ENCODE measurements around the gene RNF175. TPM values are rescaled to one million over a fixed set of nuclear protein-coding genes. Genes with fewer than 3 reads are reported as not detected.

Gene RNF175
- total RNA-seq, 1 donor from 2014 or later: 26.6 TPM

DNA sequence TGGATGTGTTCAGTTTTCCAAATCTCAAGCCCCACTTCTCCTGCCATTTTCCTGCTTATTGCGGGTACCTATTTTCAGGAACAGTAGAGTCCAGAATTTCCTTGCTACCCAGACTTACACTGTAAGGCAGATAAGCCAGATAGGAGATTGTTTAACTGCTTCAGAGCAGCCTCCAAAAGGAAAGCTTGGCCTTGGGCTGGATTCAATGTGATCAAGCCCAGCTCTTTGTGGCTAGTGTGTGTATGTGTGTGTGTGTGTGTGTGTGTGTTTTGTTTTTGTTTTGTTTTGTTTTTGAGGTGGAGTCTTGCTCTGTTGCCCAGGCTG lies 34.0 kb downstream of the RNF175 start:
- Mint-ChIP-seq H3K36me3 (ENCODE audit: low read depth) (peaks cover 15% of the 10 kb centered on the region), H3K4me3 (no peak overlapping the region), H3K27ac (ENCODE audit: unreplicated experiment) (no peak overlapping the region), H3K27me3 (ENCODE audit: low read depth) (no peaks in the 10 kb centered on the region), H3K9me3 (no peaks in the 10 kb centered on the region), H3K4me1 (peaks cover 11% of the 10 kb centered on the region)
- TF ChIP-seq, protein P1, sequence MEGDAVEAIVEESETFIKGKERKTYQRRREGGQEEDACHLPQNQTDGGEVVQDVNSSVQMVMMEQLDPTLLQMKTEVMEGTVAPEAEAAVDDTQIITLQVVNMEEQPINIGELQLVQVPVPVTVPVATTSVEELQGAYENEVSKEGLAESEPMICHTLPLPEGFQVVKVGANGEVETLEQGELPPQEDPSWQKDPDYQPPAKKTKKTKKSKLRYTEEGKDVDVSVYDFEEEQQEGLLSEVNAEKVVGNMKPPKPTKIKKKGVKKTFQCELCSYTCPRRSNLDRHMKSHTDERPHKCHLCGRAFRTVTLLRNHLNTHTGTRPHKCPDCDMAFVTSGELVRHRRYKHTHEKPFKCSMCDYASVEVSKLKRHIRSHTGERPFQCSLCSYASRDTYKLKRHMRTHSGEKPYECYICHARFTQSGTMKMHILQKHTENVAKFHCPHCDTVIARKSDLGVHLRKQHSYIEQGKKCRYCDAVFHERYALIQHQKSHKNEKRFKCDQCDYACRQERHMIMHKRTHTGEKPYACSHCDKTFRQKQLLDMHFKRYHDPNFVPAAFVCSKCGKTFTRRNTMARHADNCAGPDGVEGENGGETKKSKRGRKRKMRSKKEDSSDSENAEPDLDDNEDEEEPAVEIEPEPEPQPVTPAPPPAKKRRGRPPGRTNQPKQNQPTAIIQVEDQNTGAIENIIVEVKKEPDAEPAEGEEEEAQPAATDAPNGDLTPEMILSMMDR (conservative IDR thresholded peaks at IDR 0.05): no peak
- DNase-seq (ENCODE audit: low read depth, low spot score): no peak

DNA sequence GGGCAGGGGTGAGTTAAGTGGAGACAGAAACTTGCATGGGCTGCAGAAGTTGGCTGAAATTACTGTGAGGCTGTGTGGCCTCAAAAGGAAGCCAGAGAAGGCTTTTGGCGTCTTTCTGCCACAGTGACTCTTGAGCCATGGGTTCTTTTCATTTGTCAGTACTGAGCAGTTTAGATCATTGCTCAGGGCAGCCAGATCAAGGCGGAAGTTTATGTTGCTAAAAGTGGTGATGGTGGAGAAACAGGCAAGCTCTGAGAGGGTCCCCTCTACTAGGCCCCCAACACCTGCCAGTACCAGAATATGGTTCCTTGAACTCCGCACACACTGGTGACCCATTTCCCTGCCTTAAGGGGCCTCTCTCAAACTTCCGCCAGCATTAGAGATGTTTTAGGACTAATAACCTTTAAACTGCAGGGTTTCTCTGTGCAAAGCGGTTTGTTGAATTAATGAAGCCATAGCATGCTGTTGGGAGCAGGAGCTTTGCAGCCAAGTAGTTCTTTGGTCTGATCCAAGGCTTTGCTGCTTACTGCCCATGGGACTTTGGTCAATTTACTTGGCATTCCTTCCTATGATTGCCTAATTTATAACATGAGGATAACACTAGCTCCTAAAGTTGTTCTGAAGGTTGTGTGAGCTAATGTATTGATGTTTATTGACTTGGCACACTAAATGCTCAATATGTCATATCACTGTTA lies 34.5 kb downstream of the RNF175 start:
- H3K27me3 Mint-ChIP-seq (ENCODE audit: low read depth): no peaks in the 10 kb centered on the region
- no peak for DNase-seq (ENCODE audit: low read depth, low spot score)
- H3K4me3 Mint-ChIP-seq: no peak overlapping the region
- H3K27ac Mint-ChIP-seq (ENCODE audit: unreplicated experiment): no peak overlapping the region
- no peaks in the 10 kb centered on the region for H3K9me3 Mint-ChIP-seq
- peaks cover 11% of the 10 kb centered on the region for H3K4me1 Mint-ChIP-seq
- TF ChIP-seq, protein P1 (conservative IDR thresholded peaks at IDR 0.05): no peak
- H3K36me3 Mint-ChIP-seq (ENCODE audit: low read depth): peaks cover 15% of the 10 kb centered on the region

DNA sequence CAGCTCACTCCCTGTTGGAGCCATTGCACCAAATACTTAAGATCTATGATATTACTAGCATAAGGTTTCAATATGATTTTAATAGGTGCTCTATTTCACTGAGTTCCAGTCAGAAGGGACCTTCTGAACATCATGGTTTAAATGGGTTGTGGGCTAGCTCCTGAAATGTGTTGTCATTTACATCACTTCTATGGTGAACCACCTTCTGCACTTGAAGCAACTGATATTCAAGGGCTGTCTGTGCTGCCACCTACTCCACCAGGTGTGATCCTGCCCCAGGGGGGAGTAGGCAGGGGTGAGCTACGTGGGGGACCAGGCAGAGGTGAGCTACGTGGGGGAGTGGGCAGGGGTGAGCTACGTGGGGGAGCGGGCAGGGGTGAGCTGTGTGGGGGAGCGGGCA lies 35.2 kb downstream of the RNF175 start:
- H3K27me3 Mint-ChIP-seq (ENCODE audit: low read depth): no peaks in the 10 kb centered on the region
- H3K4me3 Mint-ChIP-seq: no peak overlapping the region
- no peak overlapping the region for H3K27ac Mint-ChIP-seq (ENCODE audit: unreplicated experiment)
- peaks cover 17% of the 10 kb centered on the region for H3K36me3 Mint-ChIP-seq (ENCODE audit: low read depth)
- H3K4me1 Mint-ChIP-seq: peaks cover 11% of the 10 kb centered on the region
- TF ChIP-seq, protein P1 (conservative IDR thresholded peaks at IDR 0.05): no peak
- H3K9me3 Mint-ChIP-seq: no peaks in the 10 kb centered on the region
- DNase-seq (ENCODE audit: low read depth, low spot score): no peak

DNA sequence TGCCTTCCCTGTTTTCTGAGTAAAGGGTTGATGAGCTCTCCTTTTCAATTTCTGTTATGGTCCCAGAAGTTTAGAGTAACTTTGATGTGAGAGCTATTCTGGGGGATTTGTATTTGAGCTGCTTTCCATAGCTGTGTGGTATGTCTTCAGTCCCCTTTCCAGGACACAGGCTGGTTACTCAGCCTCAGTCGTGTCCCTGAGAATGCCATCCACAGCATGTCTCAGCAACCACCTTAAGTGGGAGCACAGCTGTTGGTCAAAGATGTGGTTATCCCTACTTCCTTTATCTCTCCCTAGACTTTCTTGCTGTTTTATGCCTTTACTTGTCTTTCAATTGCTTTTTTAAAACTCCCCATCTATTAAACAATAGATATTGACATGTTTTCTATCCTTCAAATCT lies 37.8 kb downstream of the RNF175 start:
- Mint-ChIP-seq H3K4me3 (no peak overlapping the region), H3K27me3 (ENCODE audit: low read depth) (no peaks in the 10 kb centered on the region), H3K27ac (ENCODE audit: unreplicated experiment) (no peak overlapping the region), H3K36me3 (ENCODE audit: low read depth) (peaks cover 17% of the 10 kb centered on the region), H3K4me1 (no peaks in the 10 kb centered on the region), H3K9me3 (peaks cover 9% of the 10 kb centered on the region)
- TF ChIP-seq, protein P1 (conservative IDR thresholded peaks at IDR 0.05): no peak
- DNase-seq (ENCODE audit: low read depth, low spot score): no peak

DNA sequence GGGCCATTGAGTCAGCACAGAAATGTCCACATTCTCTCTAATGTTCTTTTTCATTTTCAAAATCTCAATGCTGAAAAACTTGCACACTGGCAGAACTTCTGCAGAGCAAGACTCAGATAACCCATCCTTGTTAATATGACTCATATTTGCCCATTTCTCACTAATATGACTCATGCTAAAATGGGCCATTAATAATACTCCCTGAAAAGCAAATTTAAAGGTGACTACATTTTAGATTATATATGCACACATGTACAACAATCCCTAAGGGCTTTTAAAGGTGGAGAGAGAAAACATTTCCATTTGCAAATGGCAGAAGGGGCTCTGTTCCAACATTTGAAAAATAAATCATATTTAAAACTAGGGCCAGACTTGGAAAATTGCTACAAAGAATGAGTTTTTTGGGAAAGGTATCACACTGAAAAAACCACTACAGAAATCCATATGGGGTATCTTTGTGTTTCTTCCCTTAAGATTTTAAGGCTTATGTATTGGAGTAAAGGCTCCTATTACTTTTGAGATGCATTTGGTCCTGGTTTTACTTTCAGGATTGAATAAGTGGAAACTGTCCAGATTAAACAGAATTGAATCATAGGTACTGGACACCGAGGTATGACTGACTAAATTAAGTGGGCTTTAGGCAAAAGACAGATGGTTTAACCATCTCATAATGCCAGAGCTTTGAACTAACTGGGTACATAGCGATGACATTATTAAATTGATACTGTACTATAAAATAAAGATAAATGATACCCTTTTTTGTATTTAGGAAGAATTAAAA lies 45.8 kb downstream of the RNF175 start:
- TF ChIP-seq, protein P1 (conservative IDR thresholded peaks at IDR 0.05): no peak
- H3K27me3 Mint-ChIP-seq (ENCODE audit: low read depth): no peaks in the 10 kb centered on the region
- H3K4me3 Mint-ChIP-seq: no peak overlapping the region
- H3K36me3 Mint-ChIP-seq (ENCODE audit: low read depth): peaks cover 25% of the 10 kb centered on the region
- H3K9me3 Mint-ChIP-seq: peaks cover 13% of the 10 kb centered on the region
- H3K27ac Mint-ChIP-seq (ENCODE audit: unreplicated experiment): no peak overlapping the region
- no peak for DNase-seq (ENCODE audit: low read depth, low spot score)
- peaks cover 12% of the 10 kb centered on the region for H3K4me1 Mint-ChIP-seq

Measured in neural crest cell (in vitro differentiated cells).